SKM-1 (cell line): Measurements from ENCODE around the gene SLFN12L.
"Not testable (repeated sequence)": the region's sequence is repeated elsewhere in the genome, so short reads cannot be mapped to it uniquely, and the experiment has no call there.

Experiments
- DNase-seq: peaks from one replicate; lab custom pipeline; 2025; ENCODE audit not compliant: unreplicated experiment; lab: John Stamatoyannopoulos, UW

The SLFN12L gene

GRCh38 chr17:35543856-35544255 is 6.4 kb upstream of the SLFN12L start:
- DNase-seq = no peak

DNA sequence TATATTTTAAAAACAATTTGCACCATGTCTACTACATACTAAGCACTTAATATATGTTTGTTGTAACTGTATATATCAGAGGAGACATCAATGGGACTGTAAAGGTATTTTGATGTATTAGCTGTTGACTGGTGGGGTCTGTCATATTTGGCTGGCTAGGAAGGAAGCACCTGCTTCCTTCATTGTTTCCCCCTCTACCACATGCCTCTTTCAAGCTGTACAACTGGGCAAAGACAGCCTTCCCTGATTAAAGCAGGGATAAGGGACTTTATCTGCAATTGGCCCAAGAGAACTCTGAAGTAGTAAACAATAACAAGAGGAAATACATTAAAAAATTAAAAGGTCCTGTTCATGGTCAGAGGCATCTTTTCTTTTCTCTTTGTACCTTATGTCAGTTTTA is 5.5 kb upstream of the SLFN12L start:
- no peak for DNase-seq

DNA sequence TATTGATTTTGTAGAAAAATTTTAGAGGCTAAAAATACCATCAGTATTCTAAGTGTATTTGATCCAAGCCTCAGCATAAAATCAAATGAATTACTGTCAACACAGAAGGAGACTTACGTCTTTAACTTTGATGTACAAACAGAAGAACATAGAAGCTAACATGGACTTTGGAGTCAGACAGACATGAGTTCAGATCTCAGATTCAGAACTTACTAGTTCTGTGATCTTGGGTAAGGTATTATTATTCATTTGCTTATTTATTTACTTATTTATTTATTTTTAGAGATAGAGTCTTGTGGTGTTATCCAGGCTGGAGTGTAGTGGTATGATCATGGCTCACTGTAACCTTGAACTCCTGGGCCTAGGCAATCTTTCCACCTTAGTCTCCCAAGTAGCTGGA is 4.0 kb upstream of the SLFN12L start:
- DNase-seq = no peak

DNA sequence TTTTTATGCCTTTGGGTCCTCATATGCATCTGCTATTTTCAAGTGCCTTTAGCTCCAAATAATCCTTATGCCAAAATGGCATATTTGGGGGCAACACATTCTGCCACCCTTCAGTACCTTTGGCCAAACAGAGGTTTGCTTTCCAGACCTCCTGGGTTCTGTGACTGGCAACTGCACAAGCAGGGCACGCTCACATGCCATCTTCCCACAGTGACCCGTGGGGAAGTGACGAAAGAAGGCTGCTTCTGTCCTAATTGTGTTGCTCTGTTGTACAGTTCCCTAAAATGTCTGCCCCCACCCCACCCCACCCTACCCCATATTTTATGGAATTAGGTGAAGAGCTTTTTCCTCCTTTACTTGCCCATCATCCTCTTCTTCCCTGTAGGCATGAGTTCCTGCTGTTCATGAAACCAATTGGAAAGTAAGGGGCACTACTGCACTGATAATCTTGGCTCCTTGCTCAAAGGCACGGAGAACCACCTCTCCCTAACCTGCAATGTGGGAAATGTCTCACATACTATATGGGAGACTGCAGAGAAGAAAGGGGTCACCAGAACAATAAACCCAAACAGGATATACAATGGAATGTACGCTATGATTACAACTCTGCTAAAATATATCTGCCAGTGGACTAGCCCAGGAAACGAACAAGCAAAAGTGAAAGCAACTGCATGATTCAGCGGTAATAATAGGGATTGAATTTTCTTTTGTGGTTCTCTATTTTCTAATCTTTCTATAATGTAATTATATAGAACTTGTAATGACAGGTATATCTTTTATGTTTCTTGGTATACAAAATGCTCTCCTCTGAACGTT is 3.3 kb upstream of the SLFN12L start:
- no peak for DNase-seq

DNA sequence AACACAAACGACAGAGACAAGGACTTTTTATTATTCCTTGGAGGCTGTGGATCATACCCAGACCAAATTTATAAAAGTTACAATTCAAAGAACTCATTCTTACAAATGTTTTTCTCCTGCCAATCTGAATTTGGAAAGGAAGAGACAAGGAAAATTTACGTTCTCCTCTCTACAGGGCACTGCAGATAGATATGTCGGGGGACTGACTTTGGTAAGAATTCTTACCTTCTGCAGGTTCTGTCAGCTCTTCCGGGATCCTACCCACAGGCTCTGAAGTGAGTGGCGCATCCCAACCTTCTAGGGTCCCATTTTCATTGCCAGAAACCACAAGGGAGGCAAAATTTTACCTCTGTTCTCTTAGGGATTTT is 2.2 kb upstream of the SLFN12L start:
- DNase-seq = no peak

- no peak for DNase-seq
Observed at GRCh38 chr17:35536664-35537171, 760 bp downstream of the SLFN12L start.

DNA sequence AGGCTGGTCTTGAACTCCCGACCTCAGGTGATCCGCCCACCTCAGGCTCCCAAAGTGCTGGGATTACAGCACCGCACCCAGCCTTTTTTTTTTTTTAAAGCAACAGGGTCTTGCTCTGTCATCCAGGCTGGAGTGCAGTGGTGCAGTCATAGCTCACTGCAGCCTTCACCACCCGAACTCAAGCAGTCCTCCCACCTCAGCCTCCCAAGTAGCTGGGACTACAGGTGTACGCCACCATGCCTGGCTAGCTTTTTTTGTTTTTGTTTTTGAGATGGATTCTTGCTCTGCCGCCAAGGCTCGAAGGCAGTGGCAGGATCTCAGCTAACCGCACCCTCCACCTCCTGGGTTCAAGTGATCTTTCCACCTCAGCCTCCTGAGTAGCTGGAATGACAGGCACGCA is 2.1 kb downstream of the SLFN12L start:
- DNase-seq = not testable (repeated sequence)

DNA sequence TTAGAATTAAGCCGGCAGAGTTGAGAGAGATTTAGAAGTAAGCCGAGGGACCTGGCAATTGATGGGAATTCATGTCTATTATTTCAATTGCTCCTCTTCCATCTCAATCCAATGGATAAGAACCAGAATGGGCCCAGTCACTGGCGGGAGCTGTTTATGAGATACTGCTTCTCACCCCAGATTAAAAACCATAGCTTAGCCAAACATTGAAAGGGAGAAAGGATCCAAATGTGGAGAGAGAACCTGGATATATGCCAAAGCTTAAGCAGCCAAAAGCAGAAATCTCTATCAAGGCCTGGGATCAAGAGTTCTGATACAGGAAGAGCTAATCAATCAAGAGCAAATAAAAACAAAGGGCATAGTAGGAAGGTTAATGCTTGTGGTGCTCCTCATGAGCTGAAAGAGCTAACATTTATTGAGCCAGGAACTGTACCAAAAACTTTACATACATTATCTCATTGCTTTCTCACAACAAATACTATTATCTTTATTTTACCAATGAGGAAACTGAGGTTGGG is 2.8 kb downstream of the SLFN12L start:
- no peak for DNase-seq

DNA sequence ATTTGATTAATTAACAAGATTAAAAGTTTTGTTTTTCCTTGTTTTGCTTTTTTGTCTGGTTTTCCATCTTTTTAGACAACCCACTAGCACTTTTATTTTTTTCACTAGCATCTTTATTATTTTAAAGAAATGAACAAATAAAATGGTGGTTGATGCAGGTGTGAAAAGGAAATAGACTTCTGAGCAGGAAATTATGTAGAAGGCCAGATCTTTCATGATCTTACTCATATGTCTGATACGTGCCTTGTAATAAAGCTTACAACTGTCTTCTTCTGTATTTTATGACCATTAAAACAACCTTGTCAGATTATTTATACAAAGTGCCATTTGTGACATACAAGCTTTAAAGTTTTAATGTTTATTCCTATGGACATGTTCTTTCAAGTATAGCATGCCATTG is 6.3 kb downstream of the SLFN12L start:
- DNase-seq = no peak

DNA sequence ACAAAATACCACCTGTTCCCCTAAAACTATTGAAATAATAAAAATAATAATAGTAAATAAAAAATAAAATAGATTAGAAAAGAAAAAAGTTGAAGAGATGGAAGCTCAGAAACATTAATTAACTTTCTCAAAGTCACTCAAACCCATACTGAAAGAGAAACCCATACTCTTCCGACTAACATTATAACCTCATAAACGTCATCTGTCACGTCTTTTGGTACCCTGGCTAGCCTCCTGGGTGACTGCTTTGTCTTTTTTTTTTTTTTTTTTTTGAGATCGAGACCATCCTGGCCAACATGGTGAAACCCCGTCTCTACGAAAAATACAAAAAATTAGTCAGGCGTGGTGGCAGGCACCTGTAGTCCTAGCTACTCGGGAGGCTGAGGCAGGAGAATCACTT is 7.6 kb downstream of the SLFN12L start:
- DNase-seq = no peak

- DNase-seq = not testable (repeated sequence)
Observed at GRCh38 chr17:35529326-35529725, 8.2 kb downstream of the SLFN12L start.

DNA sequence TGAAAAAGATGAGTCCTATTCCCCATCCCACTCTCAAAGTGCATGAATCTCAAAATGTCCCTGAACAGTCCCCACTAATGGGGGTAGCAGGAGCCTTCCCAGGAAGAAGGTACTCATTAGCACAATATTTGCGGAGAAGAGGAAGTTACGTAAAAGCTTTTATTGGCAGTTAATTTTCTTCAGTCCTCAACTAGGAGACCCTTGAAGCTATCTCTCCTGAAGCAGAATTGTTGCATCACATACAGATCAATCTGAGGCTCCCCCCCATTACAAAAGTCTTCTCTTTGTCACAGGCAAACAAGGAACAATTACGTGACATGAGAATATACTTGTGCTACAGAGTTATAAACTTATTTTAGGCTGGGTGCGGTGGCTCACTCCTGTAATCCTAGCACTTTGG is 14.2 kb downstream of the SLFN12L start:
- DNase-seq = no peak

DNA sequence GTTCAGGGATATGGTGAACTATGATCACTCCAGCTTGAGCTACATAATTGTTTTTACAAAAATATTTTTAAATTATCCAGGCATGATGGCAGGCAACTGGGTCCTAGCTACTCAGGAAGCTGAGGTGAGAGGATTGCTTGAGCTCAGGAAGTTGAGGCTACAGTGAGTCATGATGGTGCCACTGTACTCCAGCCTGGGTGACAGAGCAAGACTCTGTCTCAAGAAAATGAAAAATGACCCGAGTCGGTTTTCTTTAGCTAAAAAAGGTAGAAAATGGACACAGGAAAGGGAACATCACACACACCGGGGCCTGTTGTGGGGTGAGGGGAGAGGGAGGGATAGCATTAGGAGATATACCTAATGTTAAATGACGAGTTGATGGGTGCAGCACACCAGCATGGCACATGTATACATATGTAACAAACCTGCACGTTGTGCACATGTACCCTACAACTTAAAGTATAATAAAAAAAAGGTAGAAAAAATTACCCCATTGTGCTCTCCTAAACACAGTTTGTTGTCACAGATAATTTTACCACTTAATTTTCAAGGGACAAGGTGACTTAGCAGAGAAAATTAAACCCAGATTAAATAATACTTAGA is 15.7 kb downstream of the SLFN12L start:
- DNase-seq = peak; percentile 28

- DNase-seq = peak; percentile 28
Observed at GRCh38 chr17:35521150-35521549, 16.3 kb downstream of the SLFN12L start.

- no peak for DNase-seq
Observed at GRCh38 chr17:35519906-35520442, 17.5 kb downstream of the SLFN12L start.

DNA sequence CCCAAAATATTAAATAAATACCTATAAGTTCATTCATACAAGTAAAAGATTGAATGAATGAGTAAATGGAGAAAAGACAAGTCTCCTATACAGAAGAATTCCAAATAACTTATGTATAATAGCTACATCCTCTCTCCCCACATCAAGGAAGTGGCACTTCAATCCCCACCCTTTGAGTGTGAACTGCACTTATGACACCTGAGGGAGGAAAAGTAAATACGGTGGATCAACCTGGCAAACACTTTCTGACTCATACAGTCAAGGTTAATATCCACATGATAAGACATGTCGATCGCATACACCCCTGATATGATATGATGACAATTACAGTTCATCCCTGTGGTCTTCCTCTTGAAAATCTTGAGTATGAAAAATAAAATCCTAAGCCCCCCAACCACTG is 18.0 kb downstream of the SLFN12L start:
- no peak for DNase-seq

DNA sequence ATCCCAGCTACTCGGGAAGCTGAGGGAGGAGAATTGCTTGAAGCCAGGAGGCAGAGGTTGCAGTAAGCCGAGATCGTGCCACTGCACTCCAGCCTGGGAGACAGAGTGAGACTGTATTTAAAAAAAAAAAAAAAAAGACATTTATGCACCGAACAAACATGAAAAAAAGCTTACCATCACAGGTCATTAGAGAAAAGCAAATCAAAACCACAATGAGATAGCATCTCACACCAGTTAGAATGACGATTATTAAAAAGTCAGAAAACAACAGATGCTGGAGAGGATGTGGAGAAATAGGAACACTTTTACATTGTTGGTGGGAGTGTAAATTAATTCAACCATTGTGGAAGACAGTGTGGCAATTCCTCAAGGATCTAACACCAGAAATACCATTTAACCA is 19.0 kb downstream of the SLFN12L start:
- DNase-seq = not testable (repeated sequence)

GRCh38 chr17:35515027-35515426 is 22.5 kb downstream of the SLFN12L start:
- no peak for DNase-seq

DNA sequence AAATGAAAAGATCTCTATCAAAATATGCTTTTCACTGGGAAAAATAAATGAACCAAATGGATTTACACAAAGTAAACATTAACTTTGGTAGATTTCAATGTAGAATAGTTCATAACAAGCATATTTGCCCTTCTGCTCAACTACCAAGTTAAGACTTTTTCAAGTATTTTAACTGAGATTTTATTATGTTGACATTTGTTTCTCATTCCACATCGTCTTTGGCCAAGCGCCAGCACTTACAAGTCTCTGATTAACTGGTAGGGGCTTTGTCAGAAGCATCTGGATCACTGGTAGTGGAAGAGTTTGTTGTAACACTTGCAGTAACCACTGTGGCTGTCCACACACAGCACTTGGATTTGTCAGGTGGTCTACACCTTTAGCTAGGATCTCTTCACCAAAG is 22.9 kb downstream of the SLFN12L start:
- DNase-seq = no peak

GRCh38 chr17:35510052-35510451 is 27.4 kb downstream of the SLFN12L start:
- DNase-seq = no peak

GRCh38 chr17:35507714-35508113 is 29.8 kb downstream of the SLFN12L start:
- DNase-seq = not testable (repeated sequence)

- no peak for DNase-seq
Observed at GRCh38 chr17:35499548-35499947, 37.9 kb downstream of the SLFN12L start.
